Trophoblast cell (in vitro differentiated cells and primary cell): ENCODE data around the gene DCXR.

Source experiments
- DNase-seq, 2 donors: peaks; one replicate each; pipeline ENCODE4 v3.0.0-alpha.2; 2016
- H2AFZ ChIP-seq: 2 replicates; pipeline ENCODE4 v1.6.1; 2013; ENCODE audit warnings: low read length, moderate library complexity, mild to moderate bottlenecking; ENCODE audit not compliant: insufficient read depth, poor library complexity
- H2AK5ac ChIP-seq: 2 replicates; pipeline ENCODE4 v1.6.1; 2013; ENCODE audit warnings: mild to moderate bottlenecking, low read length
- H2BK120ac ChIP-seq: 2 replicates; pipeline ENCODE4 v1.6.1; 2013; ENCODE audit warnings: low read length, mild to moderate bottlenecking, moderate library complexity; ENCODE audit not compliant: insufficient read depth, poor library complexity
- H2BK12ac ChIP-seq: 2 replicates; pipeline ENCODE4 v1.6.1; 2013; ENCODE audit warnings: mild to moderate bottlenecking, low read length, moderate library complexity
- H2BK5ac ChIP-seq: 2 replicates; pipeline ENCODE4 v1.6.1; 2013; ENCODE audit warnings: low read length, low read depth, moderate library complexity, mild to moderate bottlenecking; ENCODE audit not compliant: poor library complexity
- H3K14ac ChIP-seq: 2 replicates; pipeline ENCODE4 v1.6.1; 2013; ENCODE audit warnings: mild to moderate bottlenecking, low read length
- H3K18ac ChIP-seq: 2 replicates; pipeline ENCODE4 v1.6.1; 2013; ENCODE audit warnings: mild to moderate bottlenecking, low read length
- H3K23ac ChIP-seq: 2 replicates; pipeline ENCODE4 v1.6.1; 2013; ENCODE audit warnings: low read length
- H3K27ac ChIP-seq: 2 replicates; pipeline ENCODE4 v1.5.1; 2013; ENCODE audit warnings: low read depth, mild to moderate bottlenecking, inconsistent platforms, low read length, moderate library complexity
- H3K27me3 ChIP-seq: 2 replicates; pipeline ENCODE4 v1.6.1; 2013; ENCODE audit warnings: inconsistent platforms, mild to moderate bottlenecking, low read length, moderate library complexity; ENCODE audit not compliant: insufficient read depth
- H3K36me3 ChIP-seq, 2 experiments: 1 replicate in 1 of 2; 2 replicates in 1 of 2; pipeline ENCODE4 v1.6.1; 2013; ENCODE audit warnings: low read length in 2 of 2, mild to moderate bottlenecking in 2 of 2, moderate library complexity in 1 of 2; ENCODE audit not compliant: insufficient read depth in 2 of 2, control insufficient read depth in 1 of 2
- H3K4ac ChIP-seq: 2 replicates; pipeline ENCODE4 v1.6.1; 2013; ENCODE audit warnings: low read depth, mild to moderate bottlenecking, low read length, moderate library complexity
- H3K4me1 ChIP-seq, 2 experiments: 1 replicate in 1 of 2; 2 replicates in 1 of 2; pipeline ENCODE4 v1.6.1; 2013; ENCODE audit warnings: low read length in 2 of 2, mild to moderate bottlenecking in 2 of 2, moderate library complexity in 1 of 2; ENCODE audit not compliant: insufficient read depth in 2 of 2, control insufficient read depth in 1 of 2
- H3K4me2 ChIP-seq: 2 replicates; pipeline ENCODE4 v1.6.1; 2013; ENCODE audit warnings: inconsistent platforms, mild to moderate bottlenecking, low read length, moderate library complexity
- H3K4me3 ChIP-seq: 2 replicates; pipeline ENCODE4 v1.5.1; 2013; ENCODE audit warnings: mild to moderate bottlenecking, low read depth, low read length, inconsistent platforms
- H3K79me1 ChIP-seq: one replicate; pipeline ENCODE4 v1.6.1; 2013; ENCODE audit warnings: low read length
- H3K79me2 ChIP-seq: 2 replicates; pipeline ENCODE4 v1.6.1; 2013; ENCODE audit warnings: low read length, mild to moderate bottlenecking; ENCODE audit not compliant: control insufficient read depth, insufficient read depth, poor library complexity
- H3K9ac ChIP-seq: 2 replicates; pipeline ENCODE4 v1.6.1; 2013; ENCODE audit warnings: mild to moderate bottlenecking, low read length
- H3K9me3 ChIP-seq: 2 replicates; pipeline ENCODE4 v1.6.1; 2013; ENCODE audit warnings: low read depth, mild to moderate bottlenecking, control low read depth, inconsistent platforms, low read length; ENCODE audit not compliant: insufficient read depth
- H4K12ac ChIP-seq: 2 replicates; pipeline ENCODE4 v1.6.1; 2013; ENCODE audit warnings: low read depth, mild to moderate bottlenecking, low read length, moderate library complexity
- H4K8ac ChIP-seq: 2 replicates; pipeline ENCODE4 v1.6.1; 2013; ENCODE audit warnings: low read depth, mild to moderate bottlenecking, low read length, moderate library complexity
- H4K91ac ChIP-seq: one replicate; pipeline ENCODE4 v1.6.1; 2013; ENCODE audit warnings: low read depth, mild to moderate bottlenecking, low read length, moderate library complexity
- WGBS: extraction: QIAGEN DNeasy Blood & Tissue Kit; methylation state at CpG from one replicate; pipeline ENCODE4 v1.1.7; 2013; ENCODE audit warnings: missing lambda C conversion rate; ENCODE audit not compliant: insufficient read length, insufficient coverage; ENCODE audit errors: extremely low coverage; 5-methylcytosine and 5-hydroxymethylcytosine counted together

DCXR gene

GRCh38 chr17:82063424-82064415 lies 26.2 kb upstream of the DCXR start:
- H3K36me3 ChIP-seq, result peaks cover 47 to 51% of the 10 kb centered on the region in 2 experiments
- no peak overlapping the region for H3K4me2 ChIP-seq
- no peak overlapping the region for H2AK5ac ChIP-seq
- WGBS, result no CpG with 5 or more reads among the region's 20 CpGs
- no peak overlapping the region for H4K12ac ChIP-seq
- peaks cover 9% of the 10 kb centered on the region for H3K79me1 ChIP-seq
- no peak overlapping the region for H2BK5ac ChIP-seq
- H3K27ac ChIP-seq, result no peak overlapping the region
- H3K4me1 ChIP-seq, result peaks cover 11 to 12% of the 10 kb centered on the region in 2 experiments
- H3K4me3 ChIP-seq, result no peak overlapping the region
- H2AFZ ChIP-seq, result no peak overlapping the region
- H3K9me3 ChIP-seq, result no peaks in the 10 kb centered on the region
- no peak overlapping the region for H2BK12ac ChIP-seq
- no peak overlapping the region for H4K8ac ChIP-seq
- H2BK120ac ChIP-seq, result no peak overlapping the region
- no peak overlapping the region for H3K4ac ChIP-seq
- peaks cover 10% of the 10 kb centered on the region for H3K79me2 ChIP-seq
- H3K23ac ChIP-seq, result no peak overlapping the region
- DNase-seq, result no peak
- no peaks in the 10 kb centered on the region for H3K27me3 ChIP-seq
- H3K18ac ChIP-seq, result no peak overlapping the region
- H3K9ac ChIP-seq, result no peak overlapping the region
- H4K91ac ChIP-seq, result no peak overlapping the region
- H3K14ac ChIP-seq, result no peak overlapping the region

DNA sequence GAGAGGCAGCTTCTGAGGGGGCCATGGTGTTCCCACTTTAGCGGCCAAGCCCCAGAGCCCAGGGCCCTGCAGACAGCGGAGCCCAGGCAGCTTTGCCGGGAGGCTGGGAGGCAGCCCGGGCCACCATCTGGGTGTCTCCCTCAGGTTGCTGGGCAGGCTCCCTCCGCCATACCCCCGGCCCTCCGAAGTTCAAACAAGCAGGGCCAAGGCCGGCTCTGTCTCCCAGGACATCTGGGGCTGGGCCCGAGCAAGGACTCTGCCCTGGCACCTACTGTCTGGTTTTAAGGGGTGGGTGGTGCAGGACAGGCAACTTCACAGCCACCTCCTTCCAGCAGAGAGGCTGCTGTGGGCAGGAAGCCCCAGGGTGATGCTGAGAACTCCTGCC lies 25.5 kb upstream of the DCXR start:
- Histone ChIP-seq H3K27ac (no peak overlapping the region), H2BK120ac (no peak overlapping the region), H3K4me2 (no peak overlapping the region), H3K4ac (no peak overlapping the region), H2BK12ac (no peak overlapping the region), H3K79me1 (peaks cover 9% of the 10 kb centered on the region), H3K9me3 (no peaks in the 10 kb centered on the region), H2AK5ac (no peak overlapping the region), H3K79me2 (peaks cover 10% of the 10 kb centered on the region), H4K12ac (no peak overlapping the region), H4K8ac (no peak overlapping the region), H4K91ac (no peak overlapping the region), H3K4me3 (no peak overlapping the region), H2AFZ (no peak overlapping the region), H3K36me3 (peaks cover 55 to 58% of the 10 kb centered on the region in 2 experiments), H3K23ac (no peak overlapping the region), H3K18ac (no peak overlapping the region), H3K14ac (no peak overlapping the region), H3K4me1 (peaks cover 11 to 12% of the 10 kb centered on the region in 2 experiments), H3K27me3 (no peaks in the 10 kb centered on the region), H2BK5ac (no peak overlapping the region), H3K9ac (no peak overlapping the region)
- DNase-seq, result no peak
- WGBS, result no CpG with 5 or more reads among the region's 9 CpGs

DNA sequence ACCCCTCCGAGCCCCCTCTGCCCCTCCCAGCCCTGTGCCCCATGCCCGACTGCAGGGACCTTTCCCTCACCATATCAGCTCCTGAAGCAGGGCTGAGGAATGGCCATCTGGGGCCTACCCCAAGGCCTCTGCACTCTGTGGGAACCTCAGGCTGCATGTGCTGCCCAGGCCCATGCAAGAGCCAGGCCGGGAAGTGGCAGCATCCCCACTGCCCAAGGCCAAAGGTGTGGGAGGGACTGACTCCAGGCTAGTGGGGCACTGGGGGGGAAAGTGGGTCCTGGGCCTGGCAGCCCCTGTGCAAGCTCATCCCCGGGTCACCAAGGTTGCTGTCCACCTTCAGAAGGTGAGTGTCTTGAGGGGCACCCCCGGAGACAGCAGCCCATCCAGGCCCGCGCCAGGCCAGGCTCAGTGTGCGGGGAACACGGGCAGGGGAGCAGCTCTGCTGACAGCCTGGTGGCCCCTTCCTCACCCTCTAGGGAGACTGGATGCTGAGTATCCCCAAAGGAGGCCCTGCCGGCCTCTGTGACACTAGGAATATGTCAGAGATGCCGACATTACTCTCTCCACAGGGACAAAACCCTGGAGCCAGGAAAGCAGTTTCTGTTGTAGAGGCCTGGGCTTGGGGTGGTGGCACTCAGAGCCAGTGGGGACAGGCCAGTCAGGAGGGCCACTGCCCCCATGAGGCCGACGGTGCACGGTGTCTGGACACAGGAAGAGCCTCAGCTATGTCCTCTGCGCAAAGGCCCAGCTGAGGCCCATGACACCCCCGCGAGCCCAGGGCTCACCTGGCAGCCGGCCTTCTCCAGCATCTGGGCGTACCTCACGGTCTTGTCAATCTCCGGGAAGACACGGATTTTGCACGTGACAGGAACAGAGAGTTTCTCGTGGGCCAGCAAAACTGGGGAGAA lies 24.8 kb upstream of the DCXR start:
- Histone ChIP-seq H2BK12ac (no peak overlapping the region), H4K91ac (no peak overlapping the region), H3K4ac (no peak overlapping the region), H3K4me1 (peaks cover 11 to 12% of the 10 kb centered on the region in 2 experiments), H3K23ac (no peak overlapping the region), H2AFZ (no peak overlapping the region), H3K9me3 (no peaks in the 10 kb centered on the region), H2BK120ac (no peak overlapping the region), H4K12ac (no peak overlapping the region), H3K4me3 (no peak overlapping the region), H3K4me2 (no peak overlapping the region), H4K8ac (no peak overlapping the region), H3K9ac (no peak overlapping the region), H3K27ac (no peak overlapping the region), H3K79me1 (peaks cover 9% of the 10 kb centered on the region), H3K18ac (no peak overlapping the region), H3K14ac (no peak overlapping the region), H3K79me2 (peaks cover 10% of the 10 kb centered on the region), H3K36me3 (peaks cover 61 to 65% of the 10 kb centered on the region in 2 experiments), H2BK5ac (no peak overlapping the region), H3K27me3 (no peaks in the 10 kb centered on the region), H2AK5ac (no peak overlapping the region)
- DNase-seq, result no peak
- WGBS, result no CpG with 5 or more reads among the region's 24 CpGs

DNA sequence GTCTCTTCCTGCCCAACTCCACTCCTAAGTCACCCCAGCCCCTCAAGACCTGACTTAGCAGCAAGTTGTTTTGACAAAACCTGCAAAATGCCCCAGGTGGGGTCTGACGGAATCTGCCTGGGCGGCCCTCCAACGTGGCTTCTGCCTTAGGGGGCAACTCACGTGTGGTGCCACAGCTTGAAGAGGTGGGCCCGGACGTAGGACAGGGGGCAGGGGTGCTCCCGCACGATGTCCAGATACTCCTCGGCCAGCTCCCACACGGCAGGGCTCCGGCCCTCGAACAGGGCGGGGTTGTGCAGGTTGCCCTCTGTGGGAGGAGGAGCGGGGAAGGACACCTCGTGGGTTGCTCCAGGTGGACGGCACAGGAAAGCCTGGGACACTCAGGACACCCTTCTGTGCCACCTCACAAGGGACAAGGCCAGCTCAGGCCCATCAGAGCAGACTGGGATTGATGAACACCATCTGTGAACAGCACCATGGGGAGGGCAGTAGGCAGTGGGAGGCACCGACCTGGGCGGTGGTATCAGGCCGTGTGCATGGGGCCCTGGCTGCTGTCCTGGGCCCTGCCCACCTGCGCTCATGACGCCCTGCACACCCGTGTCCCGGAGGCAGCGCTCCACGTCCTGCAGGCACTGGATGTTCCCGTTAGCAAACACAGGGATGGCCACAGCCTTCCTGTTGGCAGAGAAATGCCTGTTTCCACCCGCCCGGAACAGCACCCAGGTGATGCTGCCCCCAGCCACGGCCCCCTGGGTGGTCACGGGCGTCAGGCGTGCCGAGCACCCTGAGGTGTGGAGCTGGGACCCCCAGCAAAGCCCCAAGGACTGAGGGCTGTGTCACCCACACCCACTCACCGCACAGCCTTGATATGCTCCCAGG lies 23.8 kb upstream of the DCXR start:
- H3K36me3 ChIP-seq, result peaks cover 72 to 75% of the 10 kb centered on the region in 2 experiments
- H3K4ac ChIP-seq, result no peak overlapping the region
- no peak overlapping the region for H2BK5ac ChIP-seq
- no CpG with 5 or more reads among the region's 34 CpGs for WGBS
- no peak for DNase-seq
- no peak overlapping the region for H2AK5ac ChIP-seq
- no peak overlapping the region for H2BK120ac ChIP-seq
- no peak overlapping the region for H3K18ac ChIP-seq
- no peak overlapping the region for H3K9ac ChIP-seq
- peaks cover 9% of the 10 kb centered on the region for H3K79me1 ChIP-seq
- no peak overlapping the region for H4K91ac ChIP-seq
- H4K12ac ChIP-seq, result no peak overlapping the region
- H3K27me3 ChIP-seq, result no peaks in the 10 kb centered on the region
- no peak overlapping the region for H3K14ac ChIP-seq
- peaks cover 10% of the 10 kb centered on the region for H3K79me2 ChIP-seq
- no peak overlapping the region for H3K27ac ChIP-seq
- H3K9me3 ChIP-seq, result no peaks in the 10 kb centered on the region
- no peak overlapping the region for H2AFZ ChIP-seq
- no peak overlapping the region for H3K23ac ChIP-seq
- H3K4me2 ChIP-seq, result no peak overlapping the region
- H3K4me1 ChIP-seq, result peaks cover 11 to 12% of the 10 kb centered on the region in 2 experiments
- H3K4me3 ChIP-seq, result no peak overlapping the region
- no peak overlapping the region for H2BK12ac ChIP-seq
- H4K8ac ChIP-seq, result no peak overlapping the region
